H9 (cell line): ENCODE data around the gene FAAP100. TPM values are rescaled to one million over a fixed set of nuclear protein-coding genes. Genes with fewer than 3 reads are reported as not detected.
A peak's percentile ranks its signal among the peaks of the same experiment; 100 is the strongest.

Source experiments
- DNase-seq: peaks from one replicate; pipeline ENCODE4 v3.0.0-alpha.2; 2017
- H2AFZ ChIP-seq: one replicate; pipeline ENCODE4 v1.6.1; 2013; ENCODE audit warnings: mild to moderate bottlenecking, low read length, control low read depth, moderate library complexity
- H2AK5ac ChIP-seq: 2 replicates; pipeline ENCODE4 v1.6.1; 2013; ENCODE audit warnings: low read length, control low read depth, mixed read lengths; ENCODE audit not compliant: insufficient read length
- H2BK120ac ChIP-seq: one replicate; pipeline ENCODE4 v1.6.1; 2013; ENCODE audit warnings: low read depth, mild to moderate bottlenecking, low read length, control low read depth, inconsistent platforms; ENCODE audit not compliant: poor library complexity, severe bottlenecking
- H2BK12ac ChIP-seq: 2 replicates; pipeline ENCODE4 v1.6.1; 2013; ENCODE audit warnings: low read length, control low read depth, mixed read lengths, low read depth; ENCODE audit not compliant: insufficient read length
- H2BK15ac ChIP-seq: 2 replicates; pipeline ENCODE4 v1.6.1; 2013; ENCODE audit warnings: low read depth, low read length, control low read depth
- H2BK20ac ChIP-seq: one replicate; pipeline ENCODE4 v1.6.1; 2013; ENCODE audit warnings: low read depth, mild to moderate bottlenecking, low read length, control low read depth, inconsistent platforms; ENCODE audit not compliant: poor library complexity, severe bottlenecking
- H2BK5ac ChIP-seq: 2 replicates; pipeline ENCODE4 v1.6.1; 2013; ENCODE audit warnings: low read length, control low read depth, mixed read lengths; ENCODE audit not compliant: insufficient read length
- H3K14ac ChIP-seq: 2 replicates; pipeline ENCODE4 v1.6.1; 2013; ENCODE audit warnings: low read length, control low read depth; ENCODE audit not compliant: insufficient read depth
- H3K18ac ChIP-seq: 2 replicates; pipeline ENCODE4 v1.6.1; 2013; ENCODE audit warnings: low read depth, mild to moderate bottlenecking, mixed read lengths, low read length, control low read depth; ENCODE audit not compliant: insufficient read length
- H3K23ac ChIP-seq: 2 replicates; pipeline ENCODE4 v1.6.1; 2013; ENCODE audit warnings: low read length, control low read depth, mixed read lengths, low read depth; ENCODE audit not compliant: insufficient read length
- H3K23me2 ChIP-seq: 2 replicates; pipeline ENCODE4 v1.6.1; 2013; ENCODE audit warnings: low read depth, mild to moderate bottlenecking, mixed read lengths, low read length, control low read depth; ENCODE audit not compliant: insufficient read length, poor library complexity, severe bottlenecking
- H3K27ac ChIP-seq: 2 replicates; pipeline ENCODE4 v1.5.1; 2013; ENCODE audit warnings: low read length, control low read depth, mixed read lengths, low read depth; ENCODE audit not compliant: insufficient read length
- H3K27me3 ChIP-seq: 2 replicates; pipeline ENCODE4 v1.6.1; 2013; ENCODE audit warnings: low read length, control low read depth, inconsistent platforms; ENCODE audit not compliant: insufficient read depth
- H3K4ac ChIP-seq: 2 replicates; pipeline ENCODE4 v1.6.1; 2013; ENCODE audit warnings: low read depth, mild to moderate bottlenecking, control low read depth, inconsistent platforms, low read length, moderate library complexity
- H3K4me1 ChIP-seq: 2 replicates; pipeline ENCODE4 v1.6.1; 2013; ENCODE audit warnings: low read length, control low read depth, inconsistent platforms; ENCODE audit not compliant: insufficient read depth
- H3K4me2 ChIP-seq: 2 replicates; pipeline ENCODE4 v1.6.1; 2013; ENCODE audit warnings: low read length, control low read depth, mixed read lengths; ENCODE audit not compliant: insufficient read length, insufficient read depth
- H3K56ac ChIP-seq: 2 replicates; pipeline ENCODE4 v1.6.1; 2013; ENCODE audit warnings: low read depth, mild to moderate bottlenecking, mixed read lengths, low read length, control low read depth; ENCODE audit not compliant: insufficient read length
- H3K79me1 ChIP-seq: 2 replicates; pipeline ENCODE4 v1.6.1; 2013; ENCODE audit warnings: low read depth, mild to moderate bottlenecking, moderate library complexity, low read length, control low read depth, inconsistent platforms; ENCODE audit not compliant: insufficient read depth, poor library complexity, severe bottlenecking
- H3K79me2 ChIP-seq: 2 replicates; pipeline ENCODE4 v1.6.1; 2013; ENCODE audit warnings: low read length, control low read depth, inconsistent platforms; ENCODE audit not compliant: insufficient read depth
- H3K9ac ChIP-seq: 2 replicates; pipeline ENCODE4 v1.6.1; 2013; ENCODE audit warnings: low read length, control low read depth, mixed read lengths; ENCODE audit not compliant: insufficient read length; ENCODE audit errors: extremely low read depth
- H3K9me3 ChIP-seq: one replicate; pipeline ENCODE4 v1.6.1; 2013; ENCODE audit warnings: low read depth, low read length, inconsistent platforms; ENCODE audit not compliant: control insufficient read depth
- H3T11ph ChIP-seq: one replicate; pipeline ENCODE4 v1.6.1; 2013; ENCODE audit warnings: mild to moderate bottlenecking, low read length, control low read depth, inconsistent platforms
- H4K20me1 ChIP-seq: one replicate; pipeline ENCODE4 v1.6.1; 2013; ENCODE audit not compliant: control insufficient read depth, insufficient read length, insufficient read depth
- H4K5ac ChIP-seq: 2 replicates; pipeline ENCODE4 v1.6.1; 2013; ENCODE audit warnings: low read depth, mild to moderate bottlenecking, mixed read lengths, low read length, control low read depth; ENCODE audit not compliant: insufficient read length
- H4K8ac ChIP-seq: replicated peaks from 2 replicates; pipeline ENCODE4 v1.6.1; 2013; ENCODE audit warnings: low read length, control low read depth, mixed read lengths, low read depth; ENCODE audit not compliant: insufficient read length
- H4K91ac ChIP-seq: 2 replicates; pipeline ENCODE4 v1.6.1; 2013; ENCODE audit warnings: low read depth, mild to moderate bottlenecking, moderate library complexity, mixed read lengths, low read length, control low read depth; ENCODE audit not compliant: insufficient read length
- H3K27ac Mint-ChIP-seq, 3 experiments: 2 replicates in 2 of 3; 3 replicates in 1 of 3; pipeline ENCODE4 v1.8.0; 2020 to 2021; ENCODE audit warnings: mixed read lengths in 3 of 3, mild to moderate bottlenecking in 1 of 3, moderate library complexity in 1 of 3
- H3K27me3 Mint-ChIP-seq: 2 replicates; pipeline ENCODE4 v1.8.0; 2021; ENCODE audit warnings: low read depth, mild to moderate bottlenecking, moderate library complexity, mixed read lengths
- H3K36me3 Mint-ChIP-seq, 3 experiments: 2 replicates in 2 of 3; 3 replicates in 1 of 3; pipeline ENCODE4 v1.8.0; 2020 to 2021; ENCODE audit warnings: low read depth in 3 of 3, mixed read lengths in 3 of 3; ENCODE audit not compliant: insufficient read depth in 1 of 3
- H3K4me1 Mint-ChIP-seq, 2 experiments: 2 replicates each; pipeline ENCODE4 v1.8.0; 2020; ENCODE audit warnings: mixed read lengths in 2 of 2
- H3K4me3 Mint-ChIP-seq, 2 experiments: 2 replicates in 1 of 2; 3 replicates in 1 of 2; pipeline ENCODE4 v1.8.0; 2020 to 2021; ENCODE audit warnings: mild to moderate bottlenecking in 2 of 2, mixed read lengths in 2 of 2, moderate library complexity in 1 of 2
- H3K9me3 Mint-ChIP-seq, 2 experiments: 2 replicates in 1 of 2; 3 replicates in 1 of 2; pipeline ENCODE4 v1.8.0; 2020; ENCODE audit warnings: mild to moderate bottlenecking in 2 of 2, mixed read lengths in 2 of 2, moderate library complexity in 1 of 2
- CTCF ChIP-seq: fragments of 200-600 bp; sonication (generic); conservative IDR thresholded peaks from 3 replicates; pipeline ENCODE4 v1.8.0; 2021; ENCODE audit warnings: antibody characterized with exemption, mild to moderate bottlenecking
- WGBS: extraction: QIAGEN DNeasy Blood & Tissue Kit; methylation state at CpG from one replicate; pipeline ENCODE4 v1.1.7; 2013; ENCODE audit warnings: missing lambda C conversion rate, low lambda C conversion rate, mixed read lengths; ENCODE audit not compliant: insufficient read length; ENCODE audit errors: extremely low coverage; 5-methylcytosine and 5-hydroxymethylcytosine counted together
- total RNA-seq: library from RNA; stranded (reverse); gene quantifications from 2 replicates; pipeline ENCODE4 v1.2.1, GENCODE V29; 2021

FAAP100 gene
- total RNA-seq, 1 experiment from 2014 or later = 54.0 TPM

- no peak overlapping the region for H2BK5ac ChIP-seq
- no peak overlapping the region for H3K4me2 ChIP-seq
- DNase-seq = no peak
- Mint-ChIP-seq H3K27ac (no peak overlapping the region), H3K9me3 (no peaks in the 10 kb centered on the region; a peak in 1 of 5 replicates), H3K4me1 (peaks cover 15 to 16% of the 10 kb centered on the region in 2 experiments), H3K4me3 (peak overlapping the region; percentile 27 to 60; a peak in 3 of 5 replicates), H3K36me3 (peaks cover 18 to 57% (median 42%) of the 10 kb centered on the region in 3 experiments; a peak in 6 of 7 replicates), H3K27me3 (no peaks in the 10 kb centered on the region)
- TF ChIP-seq CTCF = no peak
- no peak overlapping the region for H2BK20ac ChIP-seq
- H2BK15ac ChIP-seq = no peak overlapping the region
- H3K79me1 ChIP-seq = peaks cover 5% of the 10 kb centered on the region
- H2BK120ac ChIP-seq = no peak overlapping the region
- H3K79me2 ChIP-seq = peaks cover 2% of the 10 kb centered on the region; the same call in 1 of the 2 replicates
- H4K91ac ChIP-seq = no peak overlapping the region
- no peak overlapping the region for H4K8ac ChIP-seq
- H3T11ph ChIP-seq = no peak overlapping the region
- H2AK5ac ChIP-seq = no peak overlapping the region
- peaks cover 10% of the 10 kb centered on the region for H3K23me2 ChIP-seq
- no peak overlapping the region for H3K4ac ChIP-seq
- no peak overlapping the region for H3K27ac ChIP-seq
- no peaks in the 10 kb centered on the region for H3K9me3 ChIP-seq
- no peak overlapping the region for H2AFZ ChIP-seq
- no peak overlapping the region for H2BK12ac ChIP-seq
- peaks cover 3% of the 10 kb centered on the region; the same call in 1 of the 2 replicates for H3K4me1 ChIP-seq
- H4K5ac ChIP-seq = no peak overlapping the region
- H4K20me1 ChIP-seq = no peaks in the 10 kb centered on the region
- H3K56ac ChIP-seq = no peak overlapping the region
- no peak overlapping the region for H3K23ac ChIP-seq
- WGBS = no CpG with 5 or more reads among the region's 16 CpGs
- H3K14ac ChIP-seq = no peak overlapping the region
- H3K9ac ChIP-seq = no peak overlapping the region
- H3K18ac ChIP-seq = no peak overlapping the region
- H3K27me3 ChIP-seq = no peaks in the 10 kb centered on the region
These were observed 3.1 kb downstream of the FAAP100 start for GRCh38 chr17:81549031-81549557.
